MCF 10A (cell line): Measurements from ENCODE around the gene ZAR1L. TPM values are rescaled to one million over a fixed set of nuclear protein-coding genes. Genes with fewer than 3 reads are reported as not detected.

Experiments used
- BruUV-seq: library from RNA; stranded (reverse); fragments of 400-500 nt; replicated peaks from 2 replicates; lab custom pipeline; 2021; lab: Mats Ljungman, UMichigan
- CTCF ChIA-PET: fragments of 300-600 bp; sonication (Branson Sonifier 250); formaldehyde crosslinking; extraction: SDS; loops from one replicate; lab custom pipeline; 2021; ENCODE audit warnings: antibody characterized with exemption, inconsistent platforms; lab: Yijun Ruan, JAX
- POLR2A ChIA-PET: fragments of 300-600, 350-650 bp; sonication (Branson Sonifier 250); formaldehyde crosslinking; extraction: SDS; loops from one replicate; lab custom pipeline; 2020; ENCODE audit warnings: antibody characterized with exemption, inconsistent platforms; lab: Yijun Ruan, JAX
- DNase-seq: peaks from one replicate; pipeline ENCODE4 v3.0.0-alpha.2; 2018; ENCODE audit not compliant: unreplicated experiment
- H3K27ac Mint-ChIP-seq: one replicate; pipeline ENCODE4 v1.8.0; 2022; ENCODE audit warnings: mild to moderate bottlenecking, low read depth, mixed read lengths; ENCODE audit not compliant: unreplicated experiment
- H3K27me3 Mint-ChIP-seq: one replicate; pipeline ENCODE4 v1.8.0; 2022; ENCODE audit warnings: mixed read lengths; ENCODE audit not compliant: insufficient read depth, unreplicated experiment
- H3K36me3 Mint-ChIP-seq: one replicate; pipeline ENCODE4 v1.8.0; 2022; ENCODE audit warnings: mild to moderate bottlenecking, moderate library complexity, mixed read lengths; ENCODE audit not compliant: insufficient read depth, unreplicated experiment
- H3K4me1 Mint-ChIP-seq: one replicate; pipeline ENCODE4 v1.8.0; 2022; ENCODE audit warnings: mixed read lengths; ENCODE audit not compliant: insufficient read depth, unreplicated experiment
- H3K4me3 Mint-ChIP-seq: one replicate; pipeline ENCODE4 v1.8.0; 2022; ENCODE audit warnings: mild to moderate bottlenecking, moderate library complexity, mixed read lengths; ENCODE audit not compliant: unreplicated experiment
- H3K9me3 Mint-ChIP-seq: one replicate; pipeline ENCODE4 v1.8.0; 2022; ENCODE audit warnings: mixed read lengths; ENCODE audit not compliant: unreplicated experiment
- intact Hi-C: fragments of 100-400 bp; cut with micrococcal nuclease; formaldehyde crosslinking; loops from 2 replicates; pipeline ENCODE4 v1.14.1; 2022
- total RNA-seq: library from RNA; stranded (reverse); gene quantifications from 2 replicates; pipeline ENCODE4 v1.2.3, GENCODE V29; 2022
- TF ChIP-seq, protein P1 (sequence below): fragments of 200-600 bp; IDR thresholded peaks from one replicate; pipeline ENCODE4 v1.8.0; 2022; ENCODE audit warnings: antibody characterized with exemption, mild to moderate bottlenecking; ENCODE audit not compliant: unreplicated experiment

Gene ZAR1L
- total RNA-seq, 1 experiment from 2014 or later = not detected

DNA sequence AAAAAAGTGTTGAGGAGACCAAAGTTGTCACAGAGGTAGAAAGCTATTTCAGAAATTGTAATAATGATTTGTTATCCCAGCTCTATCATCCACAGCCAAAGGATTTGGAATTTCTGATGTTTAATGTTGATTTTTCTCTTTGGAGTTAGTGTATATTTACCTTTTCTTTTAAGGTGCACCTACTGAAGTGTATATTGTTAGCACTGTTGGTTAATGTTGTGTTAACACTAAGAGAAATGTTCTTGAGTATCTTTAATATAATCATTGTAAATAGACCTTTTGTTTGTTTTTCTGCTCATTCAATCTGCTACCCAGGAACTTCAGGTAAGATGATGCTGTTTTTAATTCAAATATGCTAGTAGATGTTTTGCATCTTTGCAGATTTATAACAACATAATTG, 57.5 kb downstream of the ZAR1L start:
- Mint-ChIP-seq H3K4me1 (peaks cover 35% of the 10 kb centered on the region), H3K9me3 (no peaks in the 10 kb centered on the region), H3K27ac (no peak overlapping the region), H3K4me3 (no peak overlapping the region), H3K36me3 (peaks cover 7% of the 10 kb centered on the region), H3K27me3 (no peaks in the 10 kb centered on the region)
- intact Hi-C loops = no loop called here
- POLR2A ChIA-PET = no interaction called here
- no peak for DNase-seq
- CTCF ChIA-PET = interaction anchor here (1.0 kb wide), 1 partner anchor 10 kb away, joined by 4 read pairs; no protein-coding TSS in a partner anchor
- BruUV-seq = no TSS peak
- TF ChIP-seq, protein P1, sequence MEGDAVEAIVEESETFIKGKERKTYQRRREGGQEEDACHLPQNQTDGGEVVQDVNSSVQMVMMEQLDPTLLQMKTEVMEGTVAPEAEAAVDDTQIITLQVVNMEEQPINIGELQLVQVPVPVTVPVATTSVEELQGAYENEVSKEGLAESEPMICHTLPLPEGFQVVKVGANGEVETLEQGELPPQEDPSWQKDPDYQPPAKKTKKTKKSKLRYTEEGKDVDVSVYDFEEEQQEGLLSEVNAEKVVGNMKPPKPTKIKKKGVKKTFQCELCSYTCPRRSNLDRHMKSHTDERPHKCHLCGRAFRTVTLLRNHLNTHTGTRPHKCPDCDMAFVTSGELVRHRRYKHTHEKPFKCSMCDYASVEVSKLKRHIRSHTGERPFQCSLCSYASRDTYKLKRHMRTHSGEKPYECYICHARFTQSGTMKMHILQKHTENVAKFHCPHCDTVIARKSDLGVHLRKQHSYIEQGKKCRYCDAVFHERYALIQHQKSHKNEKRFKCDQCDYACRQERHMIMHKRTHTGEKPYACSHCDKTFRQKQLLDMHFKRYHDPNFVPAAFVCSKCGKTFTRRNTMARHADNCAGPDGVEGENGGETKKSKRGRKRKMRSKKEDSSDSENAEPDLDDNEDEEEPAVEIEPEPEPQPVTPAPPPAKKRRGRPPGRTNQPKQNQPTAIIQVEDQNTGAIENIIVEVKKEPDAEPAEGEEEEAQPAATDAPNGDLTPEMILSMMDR = no peak

DNA sequence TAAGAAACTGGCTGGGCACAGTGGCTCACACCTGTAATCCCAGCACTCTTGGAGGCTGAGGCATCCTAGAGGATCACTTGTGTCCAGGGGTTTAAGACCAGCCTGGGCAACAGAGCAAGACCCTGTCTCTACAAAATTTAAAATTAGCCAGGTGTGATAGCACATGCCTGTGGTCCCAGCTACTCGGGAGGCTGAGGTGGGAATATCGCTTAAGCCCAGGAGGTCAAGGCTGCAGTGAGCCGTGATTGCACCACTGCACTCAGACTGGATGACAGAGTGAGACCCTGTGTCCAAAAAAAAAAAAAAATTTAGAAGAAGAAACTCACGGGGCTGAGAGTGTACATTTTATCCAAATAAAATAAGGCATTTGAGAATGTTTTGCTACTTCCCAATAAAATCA, 58.9 kb downstream of the ZAR1L start:
- Mint-ChIP-seq H3K27me3 (no peaks in the 10 kb centered on the region), H3K4me3 (no peak overlapping the region), H3K9me3 (no peaks in the 10 kb centered on the region), H3K4me1 (peaks cover 23% of the 10 kb centered on the region), H3K27ac (no peak overlapping the region), H3K36me3 (peaks cover 5% of the 10 kb centered on the region)
- TF ChIP-seq, protein P1 = no peak
- intact Hi-C loops = no loop called here
- CTCF ChIA-PET = interaction anchor here (1.0 to 2.6 kb wide), 5 partner anchors 10 to 346 kb away, joined by 4 to 25 read pairs (median 10); no protein-coding TSS in a partner anchor
- DNase-seq = no peak
- POLR2A ChIA-PET = interaction anchor here (1.0 to 2.0 kb wide), 5 partner anchors 10 to 283 kb away, joined by 3 to 11 read pairs (median 5); partner anchors contain the start of genes FRY and N4BP2L2
- no TSS peak for BruUV-seq

DNA sequence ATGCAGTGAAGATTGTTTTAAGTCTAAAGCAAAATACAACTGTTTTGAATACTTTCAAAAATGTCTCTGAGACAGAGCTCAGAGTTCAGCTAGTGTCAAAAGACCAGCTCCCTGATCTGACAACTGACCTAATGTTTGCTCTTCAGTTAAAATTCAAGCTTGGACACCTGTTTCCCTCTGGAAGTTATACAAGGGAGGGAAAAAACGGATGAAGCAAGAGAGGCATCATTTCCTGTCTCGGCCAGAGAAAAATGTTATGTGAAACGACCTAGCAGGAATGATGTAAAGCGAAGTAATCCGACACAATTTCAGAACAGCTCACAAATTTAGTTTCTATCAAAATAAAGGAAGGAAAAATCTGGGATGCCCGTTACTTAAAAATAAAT, 59.4 kb downstream of the ZAR1L start:
- DNase-seq = peak; percentile 76
- Mint-ChIP-seq H3K4me1 (peaks cover 19% of the 10 kb centered on the region), H3K27me3 (no peaks in the 10 kb centered on the region), H3K4me3 (no peak overlapping the region), H3K9me3 (no peaks in the 10 kb centered on the region), H3K27ac (no peak overlapping the region), H3K36me3 (peaks cover 5% of the 10 kb centered on the region)
- CTCF ChIA-PET = interaction anchor here (0.5 to 2.6 kb wide), 8 partner anchors 10 to 346 kb away, joined by 3 to 25 read pairs (median 6); no protein-coding TSS in a partner anchor
- POLR2A ChIA-PET = interaction anchor here (0.7 to 2.1 kb wide), 9 partner anchors 8 to 553 kb away, joined by 3 to 15 read pairs (median 5); partner anchors contain the start of genes BRCA2, FRY, N4BP2L2 and ZAR1L
- TF ChIP-seq, protein P1 = no peak
- BruUV-seq = no TSS peak
- intact Hi-C loops = no loop called here

DNA sequence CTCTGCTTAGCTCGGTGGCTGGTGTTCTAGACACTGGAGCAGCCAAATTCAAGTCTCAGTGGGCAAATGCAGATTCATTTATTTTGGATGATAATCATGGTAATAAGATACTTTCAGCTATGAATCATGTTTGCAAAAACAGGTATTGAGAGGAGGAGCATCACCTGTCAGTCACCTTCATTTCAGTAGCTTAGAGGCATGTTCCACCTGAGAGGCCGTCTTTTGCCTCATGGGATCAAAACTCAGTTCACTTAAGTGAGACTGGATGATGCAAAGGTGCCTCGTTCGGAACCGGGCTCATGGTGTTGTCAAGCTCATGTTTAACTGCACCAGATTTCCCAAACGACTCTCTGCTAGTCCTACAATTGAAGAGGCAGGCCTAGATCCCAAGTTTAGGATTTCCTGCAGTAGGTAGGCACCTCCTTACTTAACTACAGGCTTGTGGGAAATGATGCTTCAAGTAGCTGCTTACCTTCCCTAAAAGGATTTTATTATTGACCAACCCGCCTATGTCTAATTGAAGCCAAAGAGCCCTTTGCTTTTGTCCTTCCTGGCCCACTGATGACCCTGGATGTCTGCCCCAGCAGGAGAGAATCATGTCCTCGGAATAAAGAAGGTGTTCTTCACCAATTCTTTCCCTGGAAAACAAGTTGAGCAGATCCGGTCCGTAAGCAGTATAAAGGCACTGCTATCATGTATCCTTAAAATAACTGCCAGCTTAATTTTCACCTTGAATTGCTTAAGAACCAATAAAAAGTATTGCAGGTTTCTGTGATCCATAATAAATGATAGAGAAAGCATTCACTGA, 60.0 kb downstream of the ZAR1L start:
- peaks cover 19% of the 10 kb centered on the region for H3K4me1 Mint-ChIP-seq
- peak overlapping the region; percentile 89 for H3K27ac Mint-ChIP-seq
- intact Hi-C loops = no loop called here
- TSS peak; percentile 96 for BruUV-seq
- TF ChIP-seq, protein P1 = no peak
- ChIA-PET CTCF (interaction anchor here (0.5 to 2.6 kb wide), 15 partner anchors 9 to 384 kb away, joined by 3 to 25 read pairs (median 5); partner anchors contain the start of genes BRCA2 and ZAR1L), POLR2A (interaction anchor here (0.6 to 2.1 kb wide), 18 partner anchors 9 to 553 kb away, joined by 3 to 15 read pairs (median 4); partner anchors contain the start of genes BRCA2, FRY, N4BP2L2 and ZAR1L)
- no peaks in the 10 kb centered on the region for H3K9me3 Mint-ChIP-seq
- peak overlapping the region; percentile 80 for H3K4me3 Mint-ChIP-seq
- no peaks in the 10 kb centered on the region for H3K27me3 Mint-ChIP-seq
- H3K36me3 Mint-ChIP-seq = peaks cover 5% of the 10 kb centered on the region
- DNase-seq = peak; percentile 71
